Urinary bladder (tissue), 4 donors: ENCODE results near the gene ETV6. TPM values are rescaled to one million over a fixed set of nuclear protein-coding genes. Genes with fewer than 3 reads are reported as not detected.

ENCODE experiments used
- DNase-seq: peaks from one replicate; pipeline ENCODE4 v3.0.0-alpha.2; 2015; ENCODE audit errors: extremely low spot score
- H3K27ac ChIP-seq: one replicate; pipeline ENCODE4 v1.5.1; 2013; ENCODE audit warnings: low read depth, mild to moderate bottlenecking, moderate library complexity
- H3K36me3 ChIP-seq: one replicate; pipeline ENCODE4 v1.6.1; 2013; ENCODE audit warnings: mild to moderate bottlenecking, moderate library complexity; ENCODE audit not compliant: insufficient read depth
- H3K4me1 ChIP-seq: one replicate; pipeline ENCODE4 v1.6.1; 2013; ENCODE audit warnings: mild to moderate bottlenecking, moderate library complexity; ENCODE audit not compliant: insufficient read depth
- H3K4me3 ChIP-seq: one replicate; pipeline ENCODE4 v1.5.1; 2013; ENCODE audit warnings: low read depth, low read length
- WGBS: extraction: QIAGEN DNeasy Blood & Tissue Kit; methylation state at CpG from one replicate; pipeline ENCODE4 v1.1.7; 2013; 5-methylcytosine and 5-hydroxymethylcytosine counted together
- polyA plus RNA-seq: library from polyadenylated mRNA; stranded (reverse); fragments of 200-250 nt; gene quantifications from one replicate; pipeline ENCODE4 v1.2.3, GENCODE V29; 2013
- total RNA-seq: library from RNA; depleted of rRNA; stranded (reverse); fragments of >200 nt; gene quantifications from one replicate; pipeline ENCODE4 v1.2.3, GENCODE V29; 2014
- donor health status: healthy with polysubstance abuse.
- donor health status: healthy.

Gene ETV6
- total and polyA plus RNA-seq, 2 donors = 11.8 to 12.7 TPM

DNA sequence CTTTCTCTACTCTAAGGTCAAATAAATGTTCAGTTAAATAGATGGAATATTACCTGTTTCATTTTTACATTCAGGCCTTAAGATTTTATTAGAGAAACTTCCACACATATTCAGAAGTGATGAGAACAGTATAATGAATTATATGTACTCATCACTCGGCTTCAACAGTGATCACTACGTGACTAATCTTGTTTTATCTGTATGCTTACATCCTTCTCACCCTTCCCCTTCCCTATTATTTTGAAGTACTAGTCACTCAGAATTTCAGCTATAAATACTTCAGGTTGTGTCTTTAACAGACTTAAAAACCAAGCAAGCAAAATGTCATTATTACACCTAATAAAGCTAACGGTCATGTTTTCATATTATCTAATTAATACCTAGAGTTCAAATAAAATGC is 34.9 kb downstream of the ETV6 start:
- Histone ChIP-seq H3K27ac (no peak overlapping the region), H3K4me3 (no peak overlapping the region), H3K4me1 (peaks cover 2% of the 10 kb centered on the region), H3K36me3 (no peaks in the 10 kb centered on the region)
- DNase-seq = no peak
- 57% methylated on average over 3 of the region's 3 CpGs for WGBS

GRCh38 chr12:11684811-11685210 is 35.3 kb downstream of the ETV6 start:
- H3K27ac ChIP-seq = no peak overlapping the region
- H3K36me3 ChIP-seq = no peaks in the 10 kb centered on the region
- WGBS = 81% methylated on average over 7 of the region's 7 CpGs
- H3K4me1 ChIP-seq = peaks cover 2% of the 10 kb centered on the region
- DNase-seq = no peak
- H3K4me3 ChIP-seq = no peak overlapping the region

DNA sequence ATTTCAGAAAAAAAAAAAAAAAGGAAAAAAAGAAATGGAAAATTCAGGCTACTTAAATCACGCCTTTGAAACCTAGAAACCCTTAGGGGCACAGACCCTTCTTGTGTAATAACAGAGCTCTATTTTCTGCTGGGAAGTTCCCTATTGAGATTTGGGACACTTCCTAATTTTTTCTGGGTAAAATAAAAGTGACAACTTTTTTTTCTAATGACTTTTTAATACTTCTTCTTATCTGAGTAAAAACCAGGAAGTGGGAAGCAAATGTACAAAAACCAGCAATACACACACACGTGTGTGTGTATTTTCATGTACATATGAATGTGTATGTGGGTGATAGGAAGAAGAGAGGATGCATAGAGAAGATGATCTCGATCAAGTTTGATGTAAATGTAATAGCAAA is 35.8 kb downstream of the ETV6 start:
- Histone ChIP-seq H3K4me3 (no peak overlapping the region), H3K36me3 (no peaks in the 10 kb centered on the region), H3K4me1 (peaks cover 2% of the 10 kb centered on the region), H3K27ac (no peak overlapping the region)
- WGBS = 59% methylated on average over 3 of the region's 3 CpGs
- DNase-seq = no peak

DNA sequence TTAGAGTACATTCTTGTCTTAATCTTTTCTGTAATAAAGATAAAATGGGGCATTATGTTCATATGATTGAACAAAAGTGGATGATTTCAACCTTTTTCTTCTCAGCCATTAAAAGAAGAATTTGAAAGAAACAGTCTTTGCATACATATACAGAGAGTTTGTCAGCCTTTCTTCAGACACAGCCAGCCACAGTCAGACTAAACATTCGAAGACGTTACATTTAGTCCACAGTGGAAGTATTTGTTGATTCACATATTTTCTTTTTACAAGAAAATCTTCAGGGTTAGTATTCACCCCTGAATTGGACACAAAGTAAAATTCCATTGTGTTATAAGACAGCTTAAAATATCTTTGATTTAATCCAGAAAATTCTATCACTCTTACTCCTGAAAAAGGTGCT is 36.2 kb downstream of the ETV6 start:
- Histone ChIP-seq H3K36me3 (no peaks in the 10 kb centered on the region), H3K27ac (no peak overlapping the region), H3K4me3 (no peak overlapping the region), H3K4me1 (peaks cover 2% of the 10 kb centered on the region)
- no peak for DNase-seq
- 32% methylated on average over 2 of the region's 2 CpGs for WGBS

DNA sequence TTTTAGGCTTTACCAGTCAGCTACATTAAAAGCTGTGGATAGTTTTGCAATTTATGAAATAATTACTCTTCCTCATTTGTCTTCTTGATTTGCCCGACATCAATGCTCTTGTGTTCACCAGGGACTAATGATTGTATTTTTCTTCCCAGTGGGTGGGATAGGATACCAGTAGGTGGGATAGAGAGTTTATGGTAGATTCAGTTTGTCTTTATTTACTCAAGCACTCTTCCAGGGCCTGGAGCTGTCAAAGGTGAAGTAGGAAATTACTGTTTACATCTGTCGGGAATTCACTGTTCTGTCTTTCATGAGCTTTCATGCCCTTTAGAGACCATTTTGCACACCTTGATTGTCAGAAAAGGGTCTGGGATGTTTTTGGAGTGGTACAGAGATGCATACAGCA is 36.6 kb downstream of the ETV6 start:
- no peak overlapping the region for H3K27ac ChIP-seq

DNA sequence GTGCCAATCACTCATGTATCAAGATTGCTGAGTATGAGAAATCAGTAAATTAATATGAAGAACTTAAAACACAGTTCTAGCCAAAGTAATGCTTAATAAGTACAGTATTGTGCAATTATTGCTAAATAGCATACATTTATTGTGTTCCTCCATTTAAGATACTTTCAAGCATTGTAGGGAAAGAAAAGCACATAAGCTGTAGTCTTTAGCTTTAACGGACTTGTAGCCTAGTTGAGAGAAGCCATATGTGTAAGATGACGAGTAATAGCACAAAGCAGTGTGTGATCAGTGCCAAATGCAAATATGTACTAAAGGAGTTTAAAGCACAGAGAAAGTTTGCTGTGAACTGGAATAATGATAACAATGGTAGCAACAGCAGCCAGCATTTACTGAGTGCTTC is 38.1 kb downstream of the ETV6 start:
- no peaks in the 10 kb centered on the region for H3K36me3 ChIP-seq
- H3K4me3 ChIP-seq = no peak overlapping the region
- 46% methylated on average over 2 of the region's 2 CpGs for WGBS
- no peak for DNase-seq
- peaks cover 2% of the 10 kb centered on the region for H3K4me1 ChIP-seq
- H3K27ac ChIP-seq = no peak overlapping the region

More for the DNA sequence above, 36.6 kb downstream of the ETV6 start:
- Histone ChIP-seq H3K4me1 (peaks cover 2% of the 10 kb centered on the region), H3K36me3 (no peaks in the 10 kb centered on the region), H3K4me3 (no peak overlapping the region)
- 80% methylated on average over 2 of the region's 2 CpGs for WGBS
- DNase-seq = no peak

GRCh38 chr12:11688379-11688778 is 38.9 kb downstream of the ETV6 start:
- H3K36me3 ChIP-seq = no peaks in the 10 kb centered on the region
- no peak overlapping the region for H3K27ac ChIP-seq
- H3K4me1 ChIP-seq = peaks cover 2% of the 10 kb centered on the region
- no peak for DNase-seq
- H3K4me3 ChIP-seq = no peak overlapping the region
- 71% methylated on average over 4 of the region's 4 CpGs for WGBS

- Histone ChIP-seq H3K4me3 (no peak overlapping the region), H3K4me1 (peaks cover 2% of the 10 kb centered on the region), H3K27ac (no peak overlapping the region), H3K36me3 (no peaks in the 10 kb centered on the region)
- no peak for DNase-seq
- 76% methylated on average over 2 of the region's 2 CpGs for WGBS
Measured at GRCh38 chr12:11688831-11689230, 39.4 kb downstream of the ETV6 start.

DNA sequence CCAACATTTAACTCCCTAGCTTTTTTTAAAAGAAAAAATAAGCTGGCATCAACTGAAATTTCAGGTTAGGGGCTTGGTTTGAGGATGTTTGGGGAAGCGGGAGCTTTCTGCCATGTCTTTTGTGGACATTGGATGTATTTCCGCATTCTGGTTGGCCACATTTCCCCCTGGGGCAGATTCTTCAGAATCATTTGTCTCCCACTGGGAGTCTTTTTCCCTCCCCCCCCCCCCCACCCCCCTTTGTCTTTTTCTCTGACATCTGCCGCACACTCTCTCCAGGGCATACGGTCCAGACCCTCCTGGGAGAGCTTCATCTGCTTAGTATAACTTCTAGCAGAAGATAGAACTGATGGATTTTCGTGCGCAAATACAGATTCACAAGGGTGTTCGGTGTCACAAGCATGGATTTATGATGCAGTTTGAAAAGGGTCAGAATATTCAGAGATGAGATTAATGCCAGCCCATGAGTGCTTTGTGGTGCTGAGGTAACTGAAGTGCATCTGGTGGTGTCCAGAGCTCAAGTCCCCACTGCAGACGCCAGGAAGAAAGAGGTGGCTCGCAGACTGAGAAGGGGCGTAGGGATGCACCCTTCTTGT is 40.2 kb downstream of the ETV6 start:
- peaks cover 2% of the 10 kb centered on the region for H3K4me1 ChIP-seq
- H3K4me3 ChIP-seq = no peak overlapping the region
- no peak overlapping the region for H3K27ac ChIP-seq
- no peak for DNase-seq
- no peaks in the 10 kb centered on the region for H3K36me3 ChIP-seq
- 80% methylated on average over 10 of the region's 10 CpGs for WGBS

GRCh38 chr12:11693067-11693466 is 43.6 kb downstream of the ETV6 start:
- peaks cover 1% of the 10 kb centered on the region for H3K4me1 ChIP-seq
- H3K4me3 ChIP-seq = no peak overlapping the region
- DNase-seq = no peak
- no peak overlapping the region for H3K27ac ChIP-seq
- 91% methylated on average over 6 of the region's 6 CpGs for WGBS
- no peaks in the 10 kb centered on the region for H3K36me3 ChIP-seq

DNA sequence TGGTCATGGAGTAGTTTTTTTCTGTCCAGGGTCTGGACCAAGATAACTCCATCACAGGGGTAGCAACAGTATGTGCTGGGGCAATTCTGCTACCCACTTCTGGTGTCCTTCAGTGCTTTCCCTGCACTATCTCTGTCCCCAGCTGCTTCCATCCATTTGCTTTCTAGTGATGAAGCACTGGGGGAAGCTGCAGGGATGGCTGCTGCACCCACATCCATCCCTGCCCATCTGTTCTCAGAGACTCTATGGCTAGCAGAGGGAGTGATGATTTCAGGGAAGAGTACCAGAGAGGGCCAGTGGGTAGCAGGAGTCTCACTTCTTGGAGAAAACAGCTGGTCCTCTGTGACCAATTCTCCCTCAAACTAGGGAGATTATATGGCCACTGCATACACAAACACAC is 44.1 kb downstream of the ETV6 start:
- Histone ChIP-seq H3K27ac (no peak overlapping the region), H3K4me1 (peaks cover 1% of the 10 kb centered on the region), H3K36me3 (no peaks in the 10 kb centered on the region), H3K4me3 (no peak overlapping the region)
- no peak for DNase-seq

GRCh38 chr12:11694528-11694927 is 45.1 kb downstream of the ETV6 start:
- no peak for DNase-seq
- WGBS = 58% methylated on average over 5 of the region's 5 CpGs
- Histone ChIP-seq H3K27ac (no peak overlapping the region), H3K4me1 (peaks cover 1% of the 10 kb centered on the region), H3K4me3 (no peak overlapping the region), H3K36me3 (no peaks in the 10 kb centered on the region)

DNA sequence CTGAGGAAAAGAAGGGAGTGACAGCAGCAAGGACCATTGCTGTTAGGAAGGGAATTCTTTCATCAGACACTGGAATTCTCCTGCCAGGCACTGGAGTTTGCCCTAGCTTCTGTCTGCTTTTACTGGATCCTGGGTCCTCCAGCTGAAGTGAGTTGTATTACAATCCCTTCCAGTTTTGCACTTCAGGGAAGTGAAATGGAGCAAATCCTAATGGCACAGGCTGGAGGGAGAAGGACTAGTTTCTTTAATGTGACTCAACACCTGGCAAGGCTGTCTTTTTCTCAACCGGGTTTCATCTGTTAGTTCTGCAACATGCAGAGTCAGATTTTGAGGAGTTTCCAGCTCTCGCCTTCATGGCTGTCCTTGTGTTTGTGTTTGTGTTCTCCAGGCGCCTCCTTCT is 45.8 kb downstream of the ETV6 start:
- no peak for DNase-seq
- Histone ChIP-seq H3K4me3 (no peak overlapping the region), H3K4me1 (peaks cover 1% of the 10 kb centered on the region)

DNA sequence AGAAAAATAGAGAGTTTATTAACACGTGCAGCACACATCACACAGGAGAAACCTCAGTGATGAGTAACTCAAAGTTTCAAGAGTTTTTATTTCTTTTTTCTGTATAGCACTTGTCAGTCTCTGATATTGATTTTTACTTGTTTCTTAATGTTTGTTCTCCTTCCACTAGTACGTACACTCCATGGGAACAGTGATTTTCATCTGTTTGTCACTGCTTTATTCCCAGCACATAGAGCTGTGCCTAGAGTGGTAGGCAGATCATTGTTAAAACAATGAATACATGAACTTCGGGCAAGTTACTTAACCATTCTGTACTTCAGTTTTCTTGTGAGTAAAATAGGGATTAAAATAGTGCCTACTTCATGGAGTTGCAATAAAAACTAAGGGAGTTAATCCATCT is 46.6 kb downstream of the ETV6 start:
- Histone ChIP-seq H3K4me1 (peaks cover 1% of the 10 kb centered on the region), H3K27ac (no peak overlapping the region), H3K36me3 (no peaks in the 10 kb centered on the region), H3K4me3 (no peak overlapping the region)
- no peak for DNase-seq
- 93% methylated on average over 3 of the region's 3 CpGs for WGBS

More for the DNA sequence above, 45.8 kb downstream of the ETV6 start:
- WGBS = 59% methylated on average over 3 of the region's 3 CpGs
- H3K36me3 ChIP-seq = no peaks in the 10 kb centered on the region
- H3K27ac ChIP-seq = no peak overlapping the region

DNA sequence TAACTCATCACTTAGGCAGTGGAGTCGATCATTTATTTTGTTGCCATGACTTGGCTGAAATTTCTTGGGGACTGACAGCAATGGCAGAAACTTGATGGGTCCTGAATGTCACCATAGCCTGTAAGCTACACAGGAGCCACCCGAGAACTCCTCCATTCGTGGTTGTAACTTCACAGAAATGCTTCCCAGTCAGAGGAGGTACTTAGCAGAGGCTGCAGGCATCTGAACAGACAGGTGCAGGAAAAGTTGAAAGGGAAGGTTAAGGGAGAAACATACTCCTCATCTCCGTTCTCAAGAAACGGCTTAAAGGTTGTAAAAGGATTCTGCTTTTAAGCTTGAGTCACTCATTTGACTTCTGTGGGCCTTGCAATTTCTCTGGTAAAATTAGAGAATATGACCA is 47.7 kb downstream of the ETV6 start:
- WGBS = 92% methylated on average over 5 of the region's 5 CpGs
- Histone ChIP-seq H3K27ac (no peak overlapping the region), H3K4me1 (peaks cover 1% of the 10 kb centered on the region), H3K4me3 (no peak overlapping the region), H3K36me3 (no peaks in the 10 kb centered on the region)
- no peak for DNase-seq
